Sigmoid colon (tissue), 7 donors: ENCODE results near the gene SNCAIP. TPM values are rescaled to one million over a fixed set of nuclear protein-coding genes. Genes with fewer than 3 reads are reported as not detected.

Experiments used
- DNase-seq: peaks from one replicate; pipeline ENCODE4 v3.0.0-alpha.2; 2019
- H3K27ac ChIP-seq, 4 donors: fragments of 200-600 bp; sonication (generic); one replicate each; pipeline ENCODE4 v1.5.1; 2016 to 2019; ENCODE audit warnings: mild to moderate bottlenecking in 1 of 4
- H3K27me3 ChIP-seq, 3 donors: fragments of 200-600 bp; sonication (generic); one replicate each; pipeline ENCODE4 v1.5.1; 2019; ENCODE audit warnings: mild to moderate bottlenecking in 1 of 3
- H3K36me3 ChIP-seq, 4 donors: fragments of 200-600 bp; sonication (generic); one replicate each; pipeline ENCODE4 v1.5.1; 2016 to 2019
- H3K4me1 ChIP-seq, 4 donors: fragments of 200-600 bp; sonication (generic); one replicate each; pipeline ENCODE4 v1.5.1; 2017 to 2019
- H3K4me3 ChIP-seq, 4 donors: fragments of 200-600 bp; sonication (generic); one replicate each; pipeline ENCODE4 v1.5.1; 2017 to 2019; ENCODE audit warnings: mild to moderate bottlenecking in 2 of 4, moderate library complexity in 1 of 4
- H3K9me3 ChIP-seq, 4 donors: fragments of 200-600 bp in 3 of 4; sonication (generic) in 3 of 4; one replicate each; pipeline versions ENCODE4 v1.5.1 to v1.6.1; 2013 to 2019
- CTCF ChIP-seq, 4 experiments: fragments of 450-650 bp in 3 of 4; fragments of 200-600 bp in 1 of 4; IDR thresholded peaks; one replicate each; pipeline ENCODE4 v1.5.1; 2016 to 2019; ENCODE audit warnings: antibody characterized with exemption in 4 of 4, mild to moderate bottlenecking in 3 of 4, moderate library complexity in 2 of 4
- EP300 ChIP-seq, 4 donors: sonication (generic); formaldehyde crosslinking; IDR thresholded peaks; one replicate each; pipeline ENCODE4 v1.6.1; 2017; ENCODE audit warnings: antibody characterized with exemption in 4 of 4
- POLR2A ChIP-seq, 2 donors: fragments of 450-650 bp; IDR thresholded peaks; one replicate each; pipeline ENCODE4 v1.6.1; 2016; ENCODE audit warnings: antibody characterized with exemption in 2 of 2, mild to moderate bottlenecking in 2 of 2, moderate library complexity in 2 of 2
- POLR2AphosphoS5 ChIP-seq, 4 donors: sonication (generic); formaldehyde crosslinking; IDR thresholded peaks; one replicate each; pipeline ENCODE4 v1.6.1; 2017; ENCODE audit warnings: antibody characterized with exemption in 4 of 4
- WGBS, 2 donors: extraction: QIAGEN DNeasy Blood & Tissue Kit; methylation state at CpG; one replicate each; pipeline ENCODE4 v1.1.7; 2013; 5-methylcytosine and 5-hydroxymethylcytosine counted together
- intact Hi-C: fragments of 100-400 bp; cut with DNase I; formaldehyde crosslinking; loops from one replicate; pipeline ENCODE4 v1.15.1; 2023
- polyA plus RNA-seq, 3 donors: library from polyadenylated mRNA; stranded (reverse); fragments of 200-250 nt; gene quantifications; one replicate each; pipeline ENCODE4 v1.2.3, GENCODE V29; 2013
- total RNA-seq, 4 donors: library from RNA; depleted of rRNA; stranded (reverse); fragments of >200 nt; gene quantifications; one replicate each; pipeline ENCODE4 v1.1.0, GENCODE V29; 2016
- donor health status: healthy with polysubstance abuse.
- donor health status: Bipolar disorder and iron deficiency.
- donor health status: healthy.

Gene SNCAIP
- total and polyA plus RNA-seq, 7 donors: 1.2 to 4.3 (median 3.2) TPM; not detected in 1

DNA sequence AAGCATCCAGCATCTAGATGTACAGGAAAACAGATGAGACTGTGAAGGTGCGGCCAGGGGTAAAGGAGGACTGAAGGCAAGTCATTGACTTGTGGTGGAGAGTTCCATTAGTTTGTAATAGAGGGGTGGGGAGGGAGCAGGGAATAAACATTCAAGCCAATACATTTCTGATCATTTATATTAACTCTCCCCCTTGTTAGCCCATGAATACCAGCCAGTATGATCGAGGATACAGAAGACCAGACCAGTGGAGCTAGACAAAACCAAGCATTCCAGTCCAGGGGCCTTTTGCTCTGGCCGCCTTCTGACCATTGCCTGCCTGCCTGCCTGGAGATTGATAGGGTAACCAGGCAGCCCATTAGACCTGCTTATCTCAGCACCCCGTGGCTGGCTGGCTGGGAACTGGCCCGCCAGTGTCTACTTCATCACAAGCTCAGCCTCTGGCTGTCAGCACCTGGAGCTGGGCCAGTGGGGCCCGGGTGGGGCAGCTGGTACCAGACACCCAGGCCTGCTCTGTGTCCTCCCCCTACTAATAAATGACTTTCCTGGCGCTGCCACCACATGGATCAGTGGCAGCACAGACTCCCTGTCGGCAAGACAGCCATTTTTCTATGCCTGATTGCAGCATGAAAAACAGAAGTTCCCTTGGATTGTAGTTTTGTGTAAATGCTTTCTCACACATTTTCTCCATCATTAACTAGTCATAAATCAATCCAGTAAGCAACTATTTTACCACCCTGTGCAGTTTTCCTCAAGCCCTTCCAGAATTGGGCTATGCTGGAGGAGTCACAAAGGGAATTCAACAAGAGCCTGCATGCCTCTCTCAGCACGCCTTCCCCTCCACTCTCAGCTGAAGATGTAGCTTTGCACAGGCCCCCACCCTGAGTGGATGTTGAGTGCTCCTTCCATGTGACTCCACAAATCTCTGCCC, 181.3 kb downstream of the SNCAIP start:
- Histone ChIP-seq H3K4me1 (no peaks in the 10 kb centered on the region), H3K27ac (no peak overlapping the region), H3K27me3 (no peaks in the 10 kb centered on the region), H3K36me3 (no peaks in the 10 kb centered on the region), H3K4me3 (no peak overlapping the region), H3K9me3 (no peaks in the 10 kb centered on the region)
- 59 to 72% methylated on average over 9 of the region's 9 CpGs for WGBS, 2 donors
- TF ChIP-seq CTCF (IDR thresholded peaks at IDR 0.05) (no peak), POLR2AphosphoS5 (IDR thresholded peaks at IDR 0.05) (no peak)
- DNase-seq: no peak
- intact Hi-C loops: loop anchor here (10.0 kb wide), 1 partner anchor 299 kb away; no protein-coding TSS in a partner anchor

DNA sequence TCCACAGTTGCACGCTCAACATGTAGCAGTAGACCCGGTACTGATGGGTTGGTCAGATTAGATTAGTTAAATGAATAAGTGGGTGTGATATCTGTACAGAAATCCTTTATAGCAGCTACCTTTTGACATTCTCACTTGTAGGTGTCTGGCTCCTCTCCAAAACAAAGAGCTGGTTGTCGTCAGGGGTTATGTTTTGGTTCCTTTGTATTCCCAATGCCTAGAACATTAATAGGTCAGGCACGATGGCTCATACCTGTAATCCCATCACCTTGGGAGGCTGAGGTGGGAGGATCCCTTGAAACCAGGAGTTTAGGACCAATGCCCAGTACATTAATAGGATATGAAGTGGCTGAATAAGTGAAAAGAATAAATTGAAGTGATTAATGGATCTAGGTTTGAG, 182.1 kb downstream of the SNCAIP start:
- WGBS, 2 donors: 24 to 74% methylated on average over 4 of the region's 4 CpGs
- intact Hi-C loops: loop anchor here (10.0 kb wide), 1 partner anchor 299 kb away; no protein-coding TSS in a partner anchor
- no peaks in the 10 kb centered on the region for H3K4me1 ChIP-seq
- DNase-seq: no peak
- H3K9me3 ChIP-seq: no peaks in the 10 kb centered on the region
- H3K36me3 ChIP-seq: no peaks in the 10 kb centered on the region
- H3K27me3 ChIP-seq: no peaks in the 10 kb centered on the region
- H3K27ac ChIP-seq: no peak overlapping the region
- TF ChIP-seq CTCF (IDR thresholded peaks at IDR 0.05) (no peak), EP300 (IDR thresholded peaks at IDR 0.05) (no peak), POLR2A (IDR thresholded peaks at IDR 0.05) (no peak), POLR2AphosphoS5 (IDR thresholded peaks at IDR 0.05) (no peak)
- no peak overlapping the region for H3K4me3 ChIP-seq

GRCh38 chr5:122498163-122498562, 186.1 kb downstream of the SNCAIP start:
- no peak overlapping the region for H3K4me3 ChIP-seq
- DNase-seq: no peak
- no peaks in the 10 kb centered on the region for H3K9me3 ChIP-seq
- H3K36me3 ChIP-seq: no peaks in the 10 kb centered on the region
- peaks cover 0 to 13% (median 4%) of the 10 kb centered on the region in 4 donors for H3K4me1 ChIP-seq
- TF ChIP-seq POLR2AphosphoS5 (IDR thresholded peaks at IDR 0.05) (no peak), EP300 (IDR thresholded peaks at IDR 0.05) (no peak), CTCF (IDR thresholded peaks at IDR 0.05) (no peak), POLR2A (IDR thresholded peaks at IDR 0.05) (no peak)
- H3K27me3 ChIP-seq: no peaks in the 10 kb centered on the region
- intact Hi-C loops: loop anchor here (10.0 kb wide), 1 partner anchor 303 kb away; no protein-coding TSS in a partner anchor
- 69 to 77% methylated on average over 2 of the region's 2 CpGs for WGBS, 2 donors
- no peak overlapping the region for H3K27ac ChIP-seq

- H3K4me1 ChIP-seq: peaks cover 0 to 13% (median 4%) of the 10 kb centered on the region in 4 donors
- no peak overlapping the region for H3K27ac ChIP-seq
- DNase-seq: no peak
- intact Hi-C loops: loop anchor here (10.0 kb wide), 1 partner anchor 305 kb away; no protein-coding TSS in a partner anchor
- H3K4me3 ChIP-seq: no peak overlapping the region
- no peaks in the 10 kb centered on the region for H3K9me3 ChIP-seq
- H3K27me3 ChIP-seq: no peaks in the 10 kb centered on the region
- no peaks in the 10 kb centered on the region for H3K36me3 ChIP-seq
- TF ChIP-seq POLR2AphosphoS5 (IDR thresholded peaks at IDR 0.05): no peak
- no peak for TF ChIP-seq EP300 (IDR thresholded peaks at IDR 0.05)
- TF ChIP-seq CTCF (IDR thresholded peaks at IDR 0.05): no peak
- no peak for TF ChIP-seq POLR2A (IDR thresholded peaks at IDR 0.05)
Observed at GRCh38 chr5:122499585-122499984, 187.5 kb downstream of the SNCAIP start.
